ENCODE measurements around the gene OR14I1.

DNA sequence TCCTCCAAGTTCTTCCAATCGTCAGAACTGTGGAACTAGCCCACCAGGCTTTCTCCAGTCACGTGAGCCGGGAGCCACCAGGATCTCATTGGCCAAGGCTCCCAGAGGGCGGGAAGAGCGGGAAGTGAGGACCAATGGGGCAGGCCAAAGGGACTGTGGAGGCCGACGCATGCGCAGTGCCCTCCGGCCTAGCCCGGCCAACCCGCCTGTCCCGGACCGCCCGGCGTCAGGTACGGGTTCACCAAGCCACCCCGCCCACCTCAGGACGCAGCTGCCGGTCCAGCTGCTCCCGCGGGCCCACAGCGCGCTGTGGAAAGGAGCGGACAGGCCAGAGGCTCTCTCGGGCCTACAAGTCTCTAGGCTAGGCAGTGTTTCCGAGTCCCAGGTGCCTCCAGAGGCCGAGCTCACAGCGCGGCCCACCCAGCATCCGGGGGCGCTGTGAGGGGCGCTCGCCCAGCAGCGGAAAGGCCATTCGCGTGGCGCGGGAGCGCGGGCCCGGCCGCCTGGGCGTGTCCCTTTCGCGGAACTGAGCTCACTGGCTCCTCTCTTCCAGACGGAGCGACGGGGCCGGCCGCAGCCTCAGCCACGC, 10.9 kb downstream of the OR14I1 start:
- TF ChIP-seq, protein P1, sequence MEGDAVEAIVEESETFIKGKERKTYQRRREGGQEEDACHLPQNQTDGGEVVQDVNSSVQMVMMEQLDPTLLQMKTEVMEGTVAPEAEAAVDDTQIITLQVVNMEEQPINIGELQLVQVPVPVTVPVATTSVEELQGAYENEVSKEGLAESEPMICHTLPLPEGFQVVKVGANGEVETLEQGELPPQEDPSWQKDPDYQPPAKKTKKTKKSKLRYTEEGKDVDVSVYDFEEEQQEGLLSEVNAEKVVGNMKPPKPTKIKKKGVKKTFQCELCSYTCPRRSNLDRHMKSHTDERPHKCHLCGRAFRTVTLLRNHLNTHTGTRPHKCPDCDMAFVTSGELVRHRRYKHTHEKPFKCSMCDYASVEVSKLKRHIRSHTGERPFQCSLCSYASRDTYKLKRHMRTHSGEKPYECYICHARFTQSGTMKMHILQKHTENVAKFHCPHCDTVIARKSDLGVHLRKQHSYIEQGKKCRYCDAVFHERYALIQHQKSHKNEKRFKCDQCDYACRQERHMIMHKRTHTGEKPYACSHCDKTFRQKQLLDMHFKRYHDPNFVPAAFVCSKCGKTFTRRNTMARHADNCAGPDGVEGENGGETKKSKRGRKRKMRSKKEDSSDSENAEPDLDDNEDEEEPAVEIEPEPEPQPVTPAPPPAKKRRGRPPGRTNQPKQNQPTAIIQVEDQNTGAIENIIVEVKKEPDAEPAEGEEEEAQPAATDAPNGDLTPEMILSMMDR (IDR thresholded peaks at IDR 0.05) = no peak
- no peak for TF ChIP-seq POLR2AphosphoS5 (IDR thresholded peaks at IDR 0.05)
